HG03378 (cell line): Measurements from ENCODE around the gene MAMDC2.

Experiments used
- ATAC-seq: cut with Tn5 transposase; IDR thresholded peaks from one replicate; pipeline ENCODE4 v1.9.1; 2021; ENCODE audit warnings: mild to moderate bottlenecking, moderate library complexity; ENCODE audit not compliant: unreplicated experiment

The MAMDC2 gene

GRCh38 chr9:70100362-70100761, 56.7 kb downstream of the MAMDC2 start:
- no peak for ATAC-seq

- no peak for ATAC-seq
Measured at GRCh38 chr9:70101265-70101664, 57.6 kb downstream of the MAMDC2 start.

- ATAC-seq = no peak
Measured at GRCh38 chr9:70105147-70105546, 61.5 kb downstream of the MAMDC2 start.

GRCh38 chr9:70106571-70106970, 62.9 kb downstream of the MAMDC2 start:
- ATAC-seq = no peak

- ATAC-seq = no peak
Measured at GRCh38 chr9:70107558-70107957, 63.9 kb downstream of the MAMDC2 start.

- ATAC-seq = no peak
Measured at GRCh38 chr9:70108181-70108580, 64.5 kb downstream of the MAMDC2 start.

- ATAC-seq = no peak
Measured at GRCh38 chr9:70110194-70111041, 66.8 kb downstream of the MAMDC2 start.

GRCh38 chr9:70111042-70111602, 67.5 kb downstream of the MAMDC2 start:
- peak; percentile 59 for ATAC-seq

- no peak for ATAC-seq
Measured at GRCh38 chr9:70111641-70112236, 68.1 kb downstream of the MAMDC2 start.

- no peak for ATAC-seq
Measured at GRCh38 chr9:70112981-70113380, 69.3 kb downstream of the MAMDC2 start.

- ATAC-seq = peak; percentile 73
Measured at GRCh38 chr9:70113403-70114022, 69.9 kb downstream of the MAMDC2 start.

GRCh38 chr9:70114898-70115297, 71.2 kb downstream of the MAMDC2 start:
- ATAC-seq = no peak

GRCh38 chr9:70117835-70118319, 74.2 kb downstream of the MAMDC2 start:
- ATAC-seq = no peak

- ATAC-seq = no peak
Measured at GRCh38 chr9:70119786-70120185, 76.1 kb downstream of the MAMDC2 start.

- ATAC-seq = no peak
Measured at GRCh38 chr9:70120834-70121510, 77.3 kb downstream of the MAMDC2 start.

- ATAC-seq = no peak
Measured at GRCh38 chr9:70121818-70122436, 78.3 kb downstream of the MAMDC2 start.

GRCh38 chr9:70123695-70124094, 80.0 kb downstream of the MAMDC2 start:
- ATAC-seq = no peak

GRCh38 chr9:70125621-70126263, 82.1 kb downstream of the MAMDC2 start:
- no peak for ATAC-seq

GRCh38 chr9:70127036-70127435, 83.4 kb downstream of the MAMDC2 start:
- no peak for ATAC-seq
